MM.1S (cell line): Measurements from ENCODE around the gene C1QTNF4.
A peak's percentile ranks its signal among the peaks of the same experiment; 100 is the strongest.
"Not testable (repeated sequence)": the region's sequence is repeated elsewhere in the genome, so short reads cannot be mapped to it uniquely, and the experiment has no call there.

ENCODE experiments used
- DNase-seq: peaks from one replicate; pipeline ENCODE4 v3.0.0-alpha.2; 2015
- H2AFZ ChIP-seq: fragments of 300-600 bp; sonication (generic); 2 replicates; pipeline ENCODE4 v1.6.0; 2016; ENCODE audit warnings: antibody characterized with exemption, low read length
- H3F3A ChIP-seq: fragments of 300-600 bp; sonication (generic); 2 replicates; pipeline ENCODE4 v1.6.1; 2016; ENCODE audit warnings: mild to moderate bottlenecking, antibody characterized with exemption, low read length, moderate library complexity, mixed read lengths; ENCODE audit not compliant: insufficient read depth
- H3K27ac ChIP-seq: fragments of 300-600 bp; sonication (generic); 2 replicates; pipeline ENCODE4 v1.5.1; 2016; ENCODE audit warnings: mild to moderate bottlenecking, low read length
- H3K27me3 ChIP-seq: fragments of 300-600 bp; sonication (generic); replicated peaks from 2 replicates; pipeline ENCODE4 v1.6.0; 2016; ENCODE audit warnings: low read length; ENCODE audit not compliant: insufficient read depth
- H3K36me3 ChIP-seq: fragments of 300-600 bp; sonication (generic); replicated peaks from 2 replicates; pipeline ENCODE4 v1.6.1; 2016; ENCODE audit warnings: mild to moderate bottlenecking, low read length, mixed read lengths; ENCODE audit not compliant: insufficient read depth
- H3K4me1 ChIP-seq: fragments of 300-600 bp; sonication (generic); 2 replicates; pipeline ENCODE4 v1.6.1; 2016; ENCODE audit warnings: low read length, mixed read lengths
- H3K4me2 ChIP-seq: fragments of 300-600 bp; sonication (generic); 2 replicates; pipeline ENCODE4 v1.6.0; 2016; ENCODE audit warnings: low read depth, low read length
- H3K4me3 ChIP-seq: fragments of 300-600 bp; sonication (generic); 2 replicates; pipeline ENCODE4 v1.5.1; 2016; ENCODE audit warnings: low read length, mixed read lengths
- H3K79me2 ChIP-seq: fragments of 300-600 bp; sonication (generic); 2 replicates; pipeline ENCODE4 v1.6.1; 2016; ENCODE audit warnings: mixed run types, low read length, mixed read lengths
- H3K9ac ChIP-seq: fragments of 300-600 bp; sonication (generic); 2 replicates; pipeline ENCODE4 v1.6.1; 2016; ENCODE audit warnings: low read length, mixed read lengths
- H3K9me2 ChIP-seq: fragments of 300-600 bp; sonication (generic); replicated peaks from 2 replicates; pipeline ENCODE4 v1.6.1; 2016; ENCODE audit warnings: mild to moderate bottlenecking, low read length, mixed read lengths; ENCODE audit not compliant: insufficient read depth
- H3K9me3 ChIP-seq: fragments of 300-600 bp; sonication (generic); replicated peaks from 2 replicates; pipeline ENCODE4 v1.6.1; 2016; ENCODE audit warnings: mild to moderate bottlenecking, low read length, mixed read lengths; ENCODE audit not compliant: insufficient read depth
- H4K20me1 ChIP-seq: fragments of 300-600 bp; sonication (generic); 2 replicates; pipeline ENCODE4 v1.6.1; 2016; ENCODE audit warnings: mild to moderate bottlenecking, low read length, moderate library complexity, mixed read lengths; ENCODE audit not compliant: insufficient read depth
- CTCF ChIP-seq: fragments of 300-600 bp; sonication (generic); IDR thresholded peaks from 2 replicates; pipeline ENCODE4 v1.5.1; 2016; ENCODE audit warnings: antibody characterized with exemption, low read length, mixed read lengths
- EZH2 ChIP-seq: fragments of 300-600 bp; sonication (generic); optimal IDR thresholded peaks from 2 replicates; pipeline ENCODE3; 2017; ENCODE audit warnings: low read depth, mild to moderate bottlenecking, antibody characterized with exemption, low read length, mixed read lengths
- EZH2phosphoT487 ChIP-seq: fragments of 300-600 bp; sonication (generic); IDR thresholded peaks from 2 replicates; pipeline ENCODE4 v1.6.1; 2018; ENCODE audit warnings: antibody characterized with exemption, low read length

Gene C1QTNF4

GRCh38 chr11:47566149-47566698, 28.0 kb downstream of the C1QTNF4 start:
- Histone ChIP-seq H2AFZ (peak overlapping the region; percentile 97), H3K4me2 (peak overlapping the region; percentile 53), H3K27me3 (no peaks in the 10 kb centered on the region), H3K79me2 (peaks cover 50% of the 10 kb centered on the region), H3K36me3 (no peaks in the 10 kb centered on the region), H3K4me1 (peaks cover 8% of the 10 kb centered on the region; the same call in 1 of the 2 replicates), H3K9me3 (no peaks in the 10 kb centered on the region), H3K9me2 (no peaks in the 10 kb centered on the region), H3K4me3 (peak overlapping the region; percentile 98), H3K9ac (peak overlapping the region; percentile 92), H3F3A (no peaks in the 10 kb centered on the region), H4K20me1 (no peaks in the 10 kb centered on the region), H3K27ac (no peak overlapping the region; the same call in 1 of the 2 replicates)
- DNase-seq, result peak; percentile 37
- TF ChIP-seq CTCF, result no peak

- DNase-seq, result peak; percentile 66
- Histone ChIP-seq H3K4me1 (peaks cover 8% of the 10 kb centered on the region; the same call in 1 of the 2 replicates), H3F3A (no peaks in the 10 kb centered on the region), H3K79me2 (peaks cover 43% of the 10 kb centered on the region), H3K4me3 (peak within 1 kb of the TSS; percentile 98), H3K9me3 (no peaks in the 10 kb centered on the region), H3K27me3 (no peaks in the 10 kb centered on the region), H4K20me1 (no peaks in the 10 kb centered on the region), H2AFZ (peak within 1 kb of the TSS; percentile 97), H3K27ac (no peak within 1 kb of the TSS; the same call in 1 of the 2 replicates), H3K36me3 (no peaks in the 10 kb centered on the region), H3K4me2 (peak within 1 kb of the TSS; percentile 85), H3K9ac (peak within 1 kb of the TSS; percentile 92), H3K9me2 (no peaks in the 10 kb centered on the region)
- no peak for TF ChIP-seq EZH2
- TF ChIP-seq EZH2phosphoT487, result no peak
- TF ChIP-seq CTCF, result no peak
Observed at GRCh38 chr11:47565340-47566148, 28.7 kb downstream of the C1QTNF4 start, which contains the start of gene PTPMT1. Gene PTPMT1 (plus strand): TSS chr11:47565599. CDS start chr11:47565623, 24 bp downstream.

GRCh38 chr11:47564933-47565339, 29.3 kb downstream of the C1QTNF4 start:
- Histone ChIP-seq H3K9me3 (no peaks in the 10 kb centered on the region), H3K4me2 (peak overlapping the region; percentile 85), H3K27me3 (no peaks in the 10 kb centered on the region), H3K36me3 (no peaks in the 10 kb centered on the region), H3F3A (no peaks in the 10 kb centered on the region), H3K27ac (no peak overlapping the region), H3K9ac (peak overlapping the region; percentile 92), H4K20me1 (no peaks in the 10 kb centered on the region), H3K79me2 (peaks cover 37% of the 10 kb centered on the region), H2AFZ (peak overlapping the region; percentile 97), H3K4me3 (peak overlapping the region; percentile 98), H3K4me1 (peaks cover 8% of the 10 kb centered on the region; the same call in 1 of the 2 replicates), H3K9me2 (no peaks in the 10 kb centered on the region)
- TF ChIP-seq EZH2 (no peak), EZH2phosphoT487 (no peak), CTCF (no peak)
- DNase-seq, result no peak

DNA sequence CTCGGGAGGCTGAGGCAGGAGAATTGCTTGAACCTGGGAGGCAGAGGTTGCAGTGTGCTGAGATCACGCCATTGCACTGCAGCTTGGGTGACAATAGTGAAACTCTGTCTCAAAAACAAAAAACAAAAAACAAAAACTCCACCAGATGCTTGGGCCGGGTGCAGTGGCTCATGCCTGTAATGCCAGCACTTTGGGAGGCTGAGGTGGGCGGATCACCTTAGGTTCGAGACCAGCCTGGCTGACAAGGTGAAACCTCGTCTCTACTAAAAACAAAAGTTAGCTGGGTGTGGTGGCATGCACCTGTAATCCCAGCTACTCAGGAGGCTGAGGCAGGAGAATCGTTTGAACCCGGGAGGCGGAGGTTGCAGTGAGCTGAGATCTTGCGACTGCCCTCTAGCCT, 29.8 kb downstream of the C1QTNF4 start:
- not testable (repeated sequence) for H3K9me3 ChIP-seq, H3K9ac ChIP-seq, H3K27me3 ChIP-seq, H2AFZ ChIP-seq, H3K36me3 ChIP-seq, H4K20me1 ChIP-seq, DNase-seq, H3K4me2 ChIP-seq, H3K4me1 ChIP-seq, H3F3A ChIP-seq, H3K27ac ChIP-seq, H3K9me2 ChIP-seq, H3K4me3 ChIP-seq
- H3K79me2 ChIP-seq, result peaks cover 31% of the 10 kb centered on the region

DNA sequence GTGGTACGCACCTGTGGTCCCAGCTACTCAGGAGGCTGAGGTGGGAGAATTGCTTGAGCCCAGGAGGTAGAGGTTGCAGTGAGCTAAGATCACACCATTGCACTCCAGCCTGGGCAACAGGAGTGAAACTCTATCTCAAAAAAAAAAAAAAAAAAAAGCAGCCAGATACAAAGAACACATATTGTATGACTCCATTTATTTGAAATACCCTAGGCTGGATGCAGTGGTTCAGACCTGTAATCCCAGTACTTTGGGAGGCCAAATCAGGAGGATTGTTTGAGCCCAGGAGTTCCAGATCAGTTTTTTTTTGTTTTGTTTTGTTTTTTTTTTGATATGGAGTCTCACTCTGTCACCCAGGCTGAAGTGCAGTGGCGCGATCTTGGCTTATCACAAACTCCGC, 31.8 kb downstream of the C1QTNF4 start:
- not testable (repeated sequence) for H2AFZ ChIP-seq, H3K27ac ChIP-seq, H3K9me2 ChIP-seq, H3K4me3 ChIP-seq, DNase-seq, H3K36me3 ChIP-seq, H3K9ac ChIP-seq, H3K4me2 ChIP-seq, H3K27me3 ChIP-seq, H4K20me1 ChIP-seq, H3K4me1 ChIP-seq, H3K9me3 ChIP-seq, H3F3A ChIP-seq
- H3K79me2 ChIP-seq, result peaks cover 19% of the 10 kb centered on the region
